ENCODE measurements around the gene TMEM201.

Gene TMEM201

DNA sequence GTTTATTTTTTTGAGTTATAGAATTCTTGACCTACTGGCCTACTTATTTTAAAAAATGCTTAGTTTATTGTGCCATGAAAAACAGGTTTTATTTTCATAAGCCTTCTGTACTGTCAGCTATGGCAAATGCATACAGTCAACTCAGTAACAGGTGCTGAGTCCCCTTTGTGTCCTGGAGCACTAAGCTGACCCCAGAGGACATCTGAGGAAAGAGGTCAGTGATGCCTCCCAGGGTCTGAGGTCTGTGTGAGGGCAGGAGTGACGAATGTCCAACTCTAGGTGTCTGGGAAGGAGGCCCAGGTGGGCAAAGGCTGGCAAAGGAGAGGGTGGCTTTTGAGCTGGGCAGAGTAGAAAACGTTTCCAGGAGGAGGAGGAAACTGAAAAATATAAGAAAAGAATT, 7.8 kb upstream of the TMEM201 start:
- no peak for DNase-seq

DNA sequence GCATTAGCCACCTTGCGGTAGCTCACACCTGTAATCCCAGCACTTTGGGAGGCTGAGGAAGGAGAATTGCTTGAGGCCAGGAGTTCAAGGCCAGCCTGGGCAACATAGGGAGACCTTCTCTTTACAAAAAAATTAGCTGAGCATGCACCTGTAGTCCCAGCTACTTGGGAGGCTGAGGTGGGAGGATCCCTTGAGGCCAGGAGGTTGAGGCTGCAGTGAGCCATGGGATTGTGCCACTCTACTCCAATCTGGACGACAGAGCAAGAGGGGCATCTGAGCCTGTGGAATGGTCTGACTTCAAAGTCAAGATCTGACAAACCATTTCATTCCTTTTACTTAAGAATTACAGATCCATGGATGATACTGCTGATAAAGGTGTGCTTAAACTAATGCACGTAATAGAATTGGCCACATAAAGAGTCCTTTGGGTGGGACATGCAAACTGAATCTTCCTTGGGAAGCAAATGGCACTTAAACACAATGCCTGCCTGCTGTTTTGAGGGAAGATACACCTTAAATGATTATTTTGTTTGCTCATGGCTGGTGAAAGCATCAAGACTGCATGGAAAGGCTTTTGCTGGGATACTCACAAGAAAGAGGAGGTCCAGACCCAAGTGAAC, 2.5 kb upstream of the TMEM201 start:
- DNase-seq: no peak

DNA sequence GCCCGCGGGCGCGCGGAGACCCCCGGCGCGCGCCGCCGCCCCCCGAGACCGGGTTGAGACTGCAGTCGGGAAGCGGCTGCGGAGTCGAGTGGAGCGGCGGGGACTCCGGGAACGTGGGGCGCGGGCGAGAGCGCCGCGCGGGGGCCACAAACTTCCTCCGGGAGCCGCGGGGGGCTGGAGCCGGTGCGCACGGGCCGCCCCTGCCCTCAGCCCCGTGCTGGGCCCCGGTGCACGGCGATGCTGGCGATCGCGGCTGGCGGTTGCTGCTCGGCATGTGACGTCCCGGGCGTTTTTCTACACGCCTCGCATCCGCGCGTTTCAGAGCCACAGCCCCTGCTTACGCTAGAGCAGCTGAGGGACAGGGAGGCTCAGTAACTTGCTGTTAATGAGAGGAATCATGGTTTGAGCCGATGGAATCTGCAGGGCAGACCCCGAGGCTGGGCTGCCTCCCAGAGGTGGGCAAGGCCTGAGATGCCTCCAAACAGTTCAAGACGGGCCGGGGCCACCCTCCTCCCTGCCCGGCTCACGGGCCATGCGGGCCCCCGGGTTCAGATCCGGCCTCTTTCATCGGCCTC, 520 bp downstream of the TMEM201 start:
- DNase-seq: no peak

DNA sequence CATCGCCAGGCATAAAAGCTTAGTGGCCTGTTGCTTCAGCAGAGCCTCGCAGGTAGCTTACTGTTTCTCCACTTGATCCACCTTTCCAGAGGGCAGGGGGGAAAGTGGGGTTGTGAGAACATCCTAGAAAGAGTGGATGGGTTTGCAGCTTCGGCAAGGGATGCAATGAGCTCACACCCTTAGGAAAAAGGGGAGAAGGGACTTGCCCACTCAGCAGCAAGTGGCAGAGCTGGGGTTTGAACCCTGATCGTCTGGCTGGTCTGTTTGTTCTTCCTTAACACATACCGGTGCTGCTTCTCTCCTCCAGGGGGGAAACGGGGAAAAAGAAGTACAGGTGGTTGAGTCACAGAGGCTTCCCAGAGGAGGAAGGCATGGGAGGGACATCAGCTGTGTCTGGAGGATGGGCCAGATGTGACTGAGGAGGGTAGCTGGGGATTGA, 1.0 kb downstream of the TMEM201 start:
- DNase-seq: no peak

DNA sequence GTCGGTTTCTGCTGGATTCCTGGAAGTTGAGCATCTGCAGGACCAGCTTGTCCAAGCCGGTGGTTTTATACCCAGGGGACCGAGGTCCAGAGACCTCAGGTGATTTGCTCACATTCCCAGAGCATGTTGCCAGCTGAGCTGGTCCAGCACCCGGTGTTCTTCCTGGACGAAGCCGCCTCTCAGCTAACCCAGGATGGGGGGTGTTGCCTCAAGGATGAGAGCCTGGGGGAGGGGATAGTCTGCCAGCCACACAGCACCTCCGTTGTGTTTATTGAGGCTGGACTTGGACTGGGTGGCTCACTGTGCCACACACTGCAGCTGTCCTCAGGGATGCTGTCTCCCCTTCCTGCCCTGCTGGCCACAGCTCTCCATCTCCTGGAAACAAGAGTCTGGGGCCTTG, 1.5 kb downstream of the TMEM201 start:
- DNase-seq: no peak

DNA sequence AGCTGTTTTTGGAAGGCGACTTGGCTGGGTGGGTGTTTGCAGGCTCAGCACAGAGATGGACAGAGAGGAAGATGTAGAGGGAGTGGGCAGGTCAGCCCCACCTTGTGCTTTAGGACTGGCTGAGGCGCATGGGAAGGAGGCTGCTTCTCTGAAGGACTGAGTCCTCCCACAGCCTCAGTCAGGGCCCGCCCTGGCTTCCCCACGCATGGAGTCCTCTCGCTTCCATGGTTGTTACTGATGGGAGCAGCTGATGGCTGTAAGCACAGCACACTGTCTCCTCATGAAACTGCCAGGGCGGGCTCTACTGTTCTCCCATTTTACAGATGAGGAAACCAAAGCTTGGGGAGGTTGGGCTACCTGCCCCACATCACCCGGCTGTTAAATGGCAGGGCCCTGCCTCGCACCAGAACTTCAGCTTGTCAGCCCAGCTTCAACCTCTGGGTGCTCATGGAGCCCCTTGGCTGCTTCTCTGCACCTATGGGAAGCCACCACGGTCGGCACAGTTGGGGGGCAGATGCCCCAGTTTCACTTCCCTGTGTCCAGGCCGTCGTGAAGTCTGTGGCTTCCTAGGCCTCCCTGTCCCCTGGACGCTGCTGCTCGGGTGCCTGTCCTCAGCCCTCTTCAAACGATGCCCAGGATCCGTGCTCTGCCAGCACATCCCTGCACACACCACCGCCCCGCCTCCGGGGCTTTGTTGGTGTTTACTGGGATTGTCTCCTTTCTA, 2.4 kb downstream of the TMEM201 start:
- DNase-seq: no peak

DNA sequence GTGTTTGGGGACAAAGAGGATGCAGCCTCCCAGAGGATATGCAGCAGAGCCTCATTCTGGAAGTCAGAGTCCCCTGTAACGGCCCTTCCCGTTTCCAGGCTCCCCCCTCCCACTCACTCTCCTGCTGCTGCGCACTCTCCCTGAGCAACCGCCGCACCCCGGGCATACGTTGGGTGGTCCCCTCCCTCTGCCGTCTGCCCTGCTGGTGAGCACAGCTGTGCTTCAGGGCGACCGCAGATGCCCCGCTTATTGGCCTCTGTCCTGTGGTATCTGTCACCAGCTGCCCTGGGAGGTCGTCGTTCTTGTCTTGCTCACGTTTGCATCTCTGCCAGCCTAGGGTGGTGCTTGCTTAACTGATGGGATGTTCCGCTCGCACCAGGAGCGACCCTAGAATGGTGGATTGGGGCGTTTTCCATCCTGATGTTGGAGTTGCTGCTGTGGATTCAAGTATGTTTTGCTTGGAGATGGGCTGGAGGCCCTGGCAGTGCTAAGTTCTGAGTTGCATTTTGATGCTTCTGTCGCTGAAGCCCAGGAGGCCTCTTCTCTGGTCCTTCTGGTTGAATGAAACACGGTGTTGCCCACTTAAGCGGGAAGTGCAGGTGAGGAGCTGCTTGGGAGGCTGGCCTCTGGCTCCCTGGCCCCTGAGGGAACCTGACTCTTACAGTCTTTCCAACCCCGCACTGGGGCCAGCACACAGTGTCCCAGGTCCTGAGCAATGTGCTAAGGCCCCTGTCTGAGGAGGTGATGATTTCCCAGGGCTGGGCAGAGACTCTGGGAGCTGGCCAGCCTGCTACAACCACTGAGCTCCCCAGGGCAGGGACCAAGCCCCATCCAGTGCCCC, 3.2 kb downstream of the TMEM201 start:
- DNase-seq: no peak

DNA sequence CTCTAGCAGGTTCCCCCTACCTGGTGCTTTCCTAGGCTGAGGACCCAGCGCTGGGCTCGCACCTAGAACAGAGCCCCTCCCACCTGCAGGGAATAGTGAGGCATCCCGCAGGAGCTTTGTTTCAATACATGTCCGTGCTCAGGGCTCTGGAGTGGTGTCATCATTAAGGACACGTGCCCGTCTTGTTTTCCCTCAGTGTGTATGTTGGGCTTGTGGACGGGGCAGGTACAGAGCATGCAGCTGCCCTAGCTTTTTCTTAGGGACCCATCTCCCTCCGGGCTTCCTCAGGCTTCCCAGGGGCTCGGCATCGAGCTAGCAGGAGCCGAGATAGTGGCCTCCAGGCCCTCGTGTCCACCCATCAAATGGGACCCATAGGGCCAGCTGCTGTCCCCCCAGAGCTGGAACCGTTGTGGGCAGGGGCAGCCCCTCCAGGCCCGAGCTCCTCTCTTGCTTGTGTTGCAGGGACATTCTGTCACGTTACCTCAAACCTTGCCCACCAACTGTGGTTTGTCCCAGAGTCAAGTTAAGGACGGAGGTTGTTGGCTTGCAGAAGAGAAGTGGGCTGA, 3.9 kb downstream of the TMEM201 start:
- no peak for DNase-seq

DNA sequence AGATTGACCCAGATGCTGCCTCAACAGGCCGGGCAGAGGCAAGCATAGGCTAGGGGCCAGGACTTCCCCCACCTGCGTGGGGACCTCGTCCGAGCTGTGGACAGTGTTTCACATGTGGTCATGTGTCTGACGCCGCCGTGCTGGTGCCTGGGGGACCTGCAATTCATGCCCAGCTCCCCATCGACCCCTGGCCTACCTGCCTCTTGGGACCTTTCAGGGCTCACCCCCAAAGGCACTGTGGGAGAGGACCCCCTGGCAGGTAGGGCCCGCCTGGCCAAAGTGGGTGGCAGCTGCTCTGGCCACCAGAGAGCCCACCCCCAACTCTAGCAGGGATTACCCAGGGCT, 4.4 kb downstream of the TMEM201 start:
- no peak for DNase-seq

DNA sequence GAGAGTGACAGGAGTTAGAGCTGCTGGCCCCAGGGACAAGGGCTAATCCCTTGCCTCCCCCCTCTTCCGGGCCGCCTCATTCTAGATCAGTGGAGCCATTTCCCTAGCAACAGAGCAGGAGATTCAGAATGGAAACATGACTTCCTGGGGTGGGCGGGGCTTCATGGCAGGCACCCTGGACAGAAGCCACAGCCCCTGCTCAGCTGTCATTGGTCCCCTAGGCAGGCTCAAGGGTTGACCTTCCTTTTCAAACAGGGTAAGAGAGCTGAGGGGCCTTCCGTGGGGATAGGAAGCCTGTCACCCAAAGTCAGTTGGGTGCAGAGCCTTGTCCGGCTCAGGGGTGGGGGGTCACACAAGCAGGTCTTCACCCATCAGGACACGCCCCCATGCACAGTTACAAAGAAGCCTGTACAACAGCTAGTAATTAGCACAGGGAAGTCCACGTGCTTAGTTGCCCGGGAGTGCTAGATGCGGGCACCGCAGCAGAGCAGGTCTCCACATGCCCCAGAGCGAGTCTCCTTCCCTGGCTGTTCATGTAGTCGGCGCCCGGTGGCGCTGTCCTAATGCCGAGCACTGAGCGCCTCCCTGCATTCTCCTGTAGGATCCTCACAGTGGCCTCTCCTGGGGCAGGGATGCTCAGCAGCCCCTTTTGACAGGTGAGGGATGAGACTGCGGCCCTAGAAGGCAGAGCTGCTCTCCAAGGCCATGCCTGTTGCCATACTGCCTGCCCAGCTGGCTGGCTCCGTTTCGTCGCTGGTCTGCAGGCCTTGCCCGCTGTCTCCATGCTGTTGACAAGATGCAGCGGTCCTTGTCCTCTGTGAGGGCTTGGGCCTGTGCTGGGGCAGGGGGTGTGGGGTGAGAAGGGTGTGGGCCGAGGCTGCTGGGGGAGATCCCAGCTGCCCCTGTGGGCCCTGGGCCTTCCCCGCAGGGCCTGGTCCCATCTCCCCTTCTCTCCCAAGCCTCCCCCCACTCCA, 5.1 kb downstream of the TMEM201 start:
- peak; percentile 80 for DNase-seq

DNA sequence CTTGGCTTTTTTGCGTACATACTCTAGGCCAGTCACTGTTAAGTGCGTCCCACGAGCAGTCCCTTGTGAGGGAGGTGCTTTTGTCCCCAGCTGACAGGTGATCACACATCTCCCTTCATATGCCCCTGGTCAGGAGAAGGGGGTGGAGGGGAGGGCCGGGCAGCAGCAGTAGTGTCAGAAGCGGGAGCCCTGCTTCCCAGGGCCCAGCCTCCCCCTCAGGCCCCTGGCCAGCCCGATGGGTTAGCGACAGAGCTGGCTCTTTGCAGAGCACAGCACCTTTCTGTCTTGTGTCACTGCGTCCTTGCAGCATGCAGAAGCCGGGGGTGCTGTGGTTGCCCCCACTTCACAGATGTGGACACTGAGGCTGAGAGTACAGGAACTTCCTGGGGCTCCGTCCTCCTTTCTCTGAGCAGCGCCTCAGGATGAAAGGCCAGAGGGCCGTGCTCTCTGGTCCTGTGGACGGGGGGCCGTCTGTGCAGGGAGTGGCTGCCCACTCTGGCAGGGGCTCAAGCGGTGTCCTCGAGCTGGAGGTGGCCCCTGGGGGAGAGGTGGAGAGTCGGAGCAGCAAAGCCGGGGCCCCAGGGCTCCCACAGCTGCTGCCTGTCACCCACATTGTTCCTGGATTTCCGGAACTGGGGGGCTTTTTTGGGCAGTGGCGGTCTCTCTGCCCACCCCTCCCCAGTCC, 5.9 kb downstream of the TMEM201 start:
- no peak for DNase-seq

DNA sequence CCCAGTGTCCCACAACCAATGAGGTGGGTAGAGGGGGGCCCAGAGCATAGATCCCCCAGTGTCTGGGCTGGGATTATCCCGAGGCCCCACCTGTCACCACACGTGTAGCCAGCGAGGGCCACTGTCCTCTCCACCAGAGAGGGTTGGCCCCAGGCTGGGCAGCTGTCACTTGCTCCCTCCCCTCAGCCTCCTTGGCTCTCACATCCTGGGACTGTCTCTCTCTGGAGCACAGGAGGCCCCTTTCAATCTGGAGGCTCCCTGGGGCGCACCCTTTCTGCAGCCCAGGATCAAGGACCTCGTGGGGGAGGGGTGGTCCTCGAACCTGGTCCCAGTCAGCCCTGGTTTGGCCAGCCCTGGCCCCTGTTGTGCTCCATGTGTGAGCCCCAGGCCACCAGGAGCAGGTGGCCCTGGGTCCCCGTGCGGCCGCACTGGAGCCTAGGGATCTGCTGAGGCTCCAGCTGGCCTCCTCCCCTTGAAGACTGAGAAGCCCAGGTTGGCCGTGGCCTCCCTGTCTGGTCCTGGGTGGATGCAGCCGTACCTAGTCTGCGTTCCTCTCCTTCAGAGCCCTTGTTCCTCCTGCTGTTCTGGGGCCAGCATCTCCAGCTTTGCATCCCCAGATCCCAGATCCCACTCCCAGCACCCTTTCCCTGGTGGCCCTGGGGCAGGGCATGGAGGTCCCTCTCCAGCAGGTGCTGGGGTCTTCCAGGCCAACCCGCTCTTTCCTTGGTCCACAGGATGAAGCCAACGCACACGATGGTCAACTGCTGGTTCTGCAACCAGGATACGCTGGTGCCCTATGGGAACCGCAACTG, 6.7 kb downstream of the TMEM201 start:
- DNase-seq: no peak

DNA sequence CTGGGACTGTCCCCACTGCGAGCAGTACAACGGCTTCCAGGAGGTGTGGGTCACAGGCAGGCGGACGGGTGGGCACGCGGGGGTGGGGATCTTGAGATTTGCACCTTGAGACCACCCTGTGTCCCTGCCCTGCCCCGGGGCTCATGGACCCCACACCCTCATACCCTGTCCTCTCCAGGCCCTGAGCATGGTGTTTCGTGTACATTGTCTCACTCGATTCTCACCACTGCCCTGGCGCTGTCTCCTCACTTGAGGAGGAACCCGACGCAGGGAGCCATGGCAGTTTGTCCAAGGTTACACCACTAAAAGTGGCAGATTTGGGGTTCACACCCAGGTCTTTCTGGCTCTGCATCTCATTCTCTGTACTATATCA, 7.2 kb downstream of the TMEM201 start:
- DNase-seq: no peak

DNA sequence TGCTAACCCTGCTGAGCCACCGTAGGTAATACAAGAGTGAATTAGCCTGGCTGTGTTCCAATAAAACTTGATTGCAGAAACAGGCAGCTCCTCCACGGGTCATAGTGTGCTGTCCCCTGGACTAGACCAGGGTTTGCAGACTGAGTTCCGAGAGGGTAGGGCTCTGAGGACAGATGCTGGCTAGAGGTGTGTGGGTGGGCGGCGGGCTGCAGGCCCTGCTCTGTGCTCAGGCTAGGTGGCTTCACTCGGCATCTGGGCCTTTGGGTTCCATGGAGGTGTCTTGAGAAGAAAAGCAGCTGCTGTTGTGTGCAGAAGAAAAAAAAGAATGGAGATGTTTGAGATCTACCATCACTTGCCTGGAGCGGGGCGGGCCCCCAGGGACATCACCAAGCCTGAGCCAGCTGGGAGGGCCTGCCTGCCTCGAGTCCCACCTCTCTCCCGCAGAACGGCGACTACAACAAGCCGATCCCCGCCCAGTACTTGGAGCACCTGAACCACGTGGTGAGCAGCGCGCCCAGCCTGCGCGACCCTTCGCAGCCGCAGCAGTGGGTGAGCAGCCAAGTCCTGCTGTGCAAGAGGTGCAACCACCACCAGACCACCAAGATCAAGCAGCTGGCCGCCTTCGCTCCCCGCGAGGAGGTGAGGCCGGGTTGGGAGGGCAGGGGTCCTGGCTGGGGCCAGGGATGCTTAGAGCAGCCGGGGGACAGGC, 7.9 kb downstream of the TMEM201 start:
- DNase-seq: no peak

DNA sequence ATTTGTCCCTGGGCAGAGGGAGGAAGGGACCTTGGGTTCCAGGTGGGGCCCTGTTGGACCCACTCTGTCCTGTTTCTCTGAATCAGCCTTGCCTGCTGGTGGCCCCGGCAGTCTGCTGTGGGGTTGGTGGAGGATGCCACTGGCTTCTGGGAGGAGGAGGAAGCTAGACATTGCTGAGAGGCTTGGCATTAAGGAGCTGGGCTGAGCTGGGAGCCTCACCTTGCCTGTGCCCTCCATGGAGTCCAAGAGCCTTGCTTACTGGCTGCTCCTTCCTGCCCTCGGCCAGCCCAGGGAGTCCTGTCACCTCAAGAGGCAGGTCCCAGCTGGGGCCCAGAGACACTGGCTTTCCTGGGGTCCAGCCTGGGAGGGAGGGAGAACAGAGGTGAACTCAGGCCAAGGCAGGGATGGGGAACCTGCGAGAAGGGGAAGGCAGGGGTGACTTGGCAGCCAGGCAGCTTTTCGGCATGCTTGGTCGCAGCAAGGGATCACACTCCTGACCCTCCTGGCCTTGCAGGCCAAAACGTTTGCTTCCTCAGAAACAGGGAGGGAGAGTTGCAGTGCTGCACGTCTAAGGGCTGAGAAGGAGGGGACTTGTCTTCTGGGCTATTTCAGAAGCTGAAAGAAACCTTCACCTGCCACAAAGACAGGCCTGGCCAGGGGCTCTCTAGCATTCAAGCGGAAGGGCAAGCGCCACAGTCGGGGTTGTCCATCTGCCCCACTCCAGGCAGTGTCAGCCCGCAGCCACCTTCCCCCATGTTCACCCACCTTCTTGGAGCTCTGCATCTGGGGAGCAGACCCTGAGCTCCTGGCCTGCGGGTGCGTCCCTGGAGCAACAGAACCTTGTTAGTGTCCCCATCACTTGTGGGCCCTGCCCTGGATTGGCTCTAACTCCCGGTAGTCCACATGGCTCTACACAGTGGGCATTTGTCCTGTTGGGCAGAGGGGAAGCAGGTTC, 8.9 kb downstream of the TMEM201 start:
- DNase-seq: no peak

DNA sequence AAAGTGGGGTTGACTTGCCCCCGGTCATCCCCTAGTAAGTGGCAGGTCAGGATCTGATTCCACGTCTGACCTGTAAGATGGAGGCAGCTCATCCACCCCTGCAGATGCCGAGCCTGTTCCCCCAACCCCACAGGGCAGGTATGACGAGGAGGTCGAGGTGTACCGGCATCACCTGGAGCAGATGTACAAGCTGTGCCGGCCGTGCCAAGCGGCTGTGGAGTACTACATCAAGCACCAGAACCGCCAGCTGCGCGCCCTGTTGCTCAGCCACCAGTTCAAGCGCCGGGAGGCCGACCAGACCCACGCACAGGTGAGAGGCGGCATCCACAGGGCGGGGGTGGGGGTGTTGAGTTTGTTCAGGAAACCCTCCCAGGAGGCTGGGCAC, 9.6 kb downstream of the TMEM201 start:
- no peak for DNase-seq

DNA sequence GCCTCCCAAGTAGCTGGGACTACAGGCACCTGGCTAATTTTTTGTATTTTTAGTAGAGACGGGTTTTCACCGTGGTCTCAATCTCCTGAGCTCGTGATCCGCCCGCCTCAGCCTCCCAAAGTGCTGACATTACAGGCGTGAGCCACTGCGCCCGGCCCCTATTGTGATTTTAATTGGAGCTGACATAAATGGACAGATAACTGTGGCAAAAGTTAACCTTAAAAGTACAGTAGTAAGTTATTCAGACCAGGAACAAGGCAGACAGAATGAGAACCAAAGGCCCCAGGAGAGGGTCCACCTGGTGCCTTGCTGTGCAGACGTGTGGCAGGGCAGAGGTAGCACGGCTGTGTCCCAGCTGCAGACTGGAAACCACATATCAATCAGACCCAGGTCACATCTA, 11.0 kb downstream of the TMEM201 start:
- DNase-seq: no peak

Measured in left hindlimb (tissue), 1 donor.